Measurements from ENCODE around the gene BRD7.

GRCh38 chr16:50311891-50312501, 56.8 kb downstream of the BRD7 start:
- no peak for TF ChIP-seq CTCF (IDR thresholded peaks at IDR 0.05; ENCODE audit: low read depth, low read length)
- no peak for TF ChIP-seq EZH2phosphoT487 (IDR thresholded peaks at IDR 0.05; ENCODE audit: low read depth)
